Activated CD4-positive, CD25-positive, alpha-beta regulatory T cell treated with anti-CD3 and anti-CD28 coated beads, Interleukin-2, amount 50 U/mL, for 72 hours (primary cell): ENCODE results near the gene ZEB1.
"Not testable (repeated sequence)": the region's sequence is repeated elsewhere in the genome, so short reads cannot be mapped to it uniquely, and the experiment has no call there.

Experiments
- DNase-seq: peaks from one replicate; pipeline ENCODE4 v3.0.0; 2021

ZEB1 gene

GRCh38 chr10:31372439-31372838 is 53.4 kb downstream of the ZEB1 start:
- DNase-seq: no peak

- DNase-seq: no peak
Measured at GRCh38 chr10:31374146-31374696, 55.2 kb downstream of the ZEB1 start.

- DNase-seq: no peak
Measured at GRCh38 chr10:31381171-31381570, 62.2 kb downstream of the ZEB1 start.

GRCh38 chr10:31381766-31382316 is 62.8 kb downstream of the ZEB1 start:
- no peak for DNase-seq

GRCh38 chr10:31383810-31384588 is 65.0 kb downstream of the ZEB1 start:
- no peak for DNase-seq

- no peak for DNase-seq
Measured at GRCh38 chr10:31384589-31384949, 65.6 kb downstream of the ZEB1 start.

DNA sequence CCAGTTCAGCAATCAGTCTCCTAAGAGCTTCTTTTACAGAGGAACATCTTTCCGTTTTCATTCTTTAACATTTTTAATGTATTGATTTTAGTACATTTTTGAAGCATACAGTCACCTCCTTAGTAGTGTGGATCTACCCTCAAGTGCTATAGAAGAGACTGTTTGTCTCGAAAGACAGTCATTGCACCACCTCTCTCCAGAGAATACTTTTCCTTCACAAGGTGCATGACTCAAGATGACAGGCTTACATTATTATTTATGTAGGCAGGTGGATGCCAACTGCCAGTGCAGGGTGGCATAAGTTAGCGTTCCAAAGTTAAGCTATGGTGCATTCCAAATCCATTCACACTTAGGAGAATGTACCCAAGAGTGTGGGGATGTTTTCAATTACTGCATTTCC is 71.8 kb downstream of the ZEB1 start:
- no peak for DNase-seq

GRCh38 chr10:31393844-31394243 is 74.8 kb downstream of the ZEB1 start:
- no peak for DNase-seq

GRCh38 chr10:31395695-31396094 is 76.7 kb downstream of the ZEB1 start:
- DNase-seq: no peak

GRCh38 chr10:31396376-31396775 is 77.4 kb downstream of the ZEB1 start:
- DNase-seq: no peak

DNA sequence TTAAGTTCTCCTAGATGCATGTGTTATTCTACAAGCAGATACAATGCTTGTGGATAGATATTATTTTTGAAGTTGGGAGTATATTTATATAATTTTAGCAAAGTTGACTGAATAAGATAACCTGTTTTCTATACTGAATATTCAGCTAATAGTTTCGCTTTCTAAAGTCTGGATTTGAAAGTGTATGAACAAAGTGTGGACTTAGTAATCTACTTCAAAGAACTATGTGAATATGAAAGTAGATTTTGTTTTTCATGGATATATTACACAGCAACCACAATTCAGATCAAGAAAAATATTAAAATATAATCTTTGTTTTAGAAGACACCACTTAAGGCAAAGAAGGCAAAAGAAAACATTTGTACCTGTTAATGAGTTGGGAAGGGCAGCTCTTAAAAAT is 78.8 kb downstream of the ZEB1 start:
- DNase-seq: no peak

DNA sequence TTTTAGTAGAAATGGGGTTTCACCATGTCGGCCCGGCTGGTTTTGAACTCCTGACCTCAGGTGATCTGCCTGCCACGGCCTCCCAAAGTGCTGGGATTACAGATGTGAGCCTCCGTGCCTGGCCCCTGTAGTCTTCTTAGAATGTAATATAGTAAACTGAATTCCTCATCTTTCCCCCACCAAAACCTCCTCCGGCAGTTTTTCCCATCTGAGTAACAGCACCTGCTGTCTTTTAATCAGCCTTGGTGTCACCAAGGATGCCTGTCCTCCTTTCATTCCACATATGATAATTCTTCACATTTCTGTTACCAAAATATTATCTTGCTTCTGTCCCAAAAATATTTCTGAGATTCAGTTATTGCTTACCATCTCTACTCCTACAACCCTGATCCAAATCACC is 80.2 kb downstream of the ZEB1 start:
- DNase-seq: no peak

- no peak for DNase-seq
Measured at GRCh38 chr10:31399631-31400030, 80.6 kb downstream of the ZEB1 start.

DNA sequence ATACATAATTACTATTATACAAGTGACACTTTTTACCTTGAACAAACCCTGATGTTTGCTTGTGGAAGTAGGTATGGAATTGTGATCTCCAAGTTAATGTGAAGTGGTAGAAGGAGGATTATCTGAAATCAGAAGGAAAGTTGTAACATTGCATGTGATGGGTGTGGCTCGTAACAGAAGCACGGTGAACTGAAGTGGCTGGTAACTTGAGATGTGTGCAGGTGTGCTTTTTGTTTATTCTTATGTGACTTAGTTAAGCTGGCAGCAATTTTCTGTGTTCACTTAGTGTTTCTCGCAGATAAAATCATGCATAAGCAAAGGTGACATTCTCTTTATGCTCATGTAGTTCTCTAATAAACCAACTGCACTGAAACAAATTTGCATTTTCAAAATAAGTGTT is 82.3 kb downstream of the ZEB1 start:
- no peak for DNase-seq

DNA sequence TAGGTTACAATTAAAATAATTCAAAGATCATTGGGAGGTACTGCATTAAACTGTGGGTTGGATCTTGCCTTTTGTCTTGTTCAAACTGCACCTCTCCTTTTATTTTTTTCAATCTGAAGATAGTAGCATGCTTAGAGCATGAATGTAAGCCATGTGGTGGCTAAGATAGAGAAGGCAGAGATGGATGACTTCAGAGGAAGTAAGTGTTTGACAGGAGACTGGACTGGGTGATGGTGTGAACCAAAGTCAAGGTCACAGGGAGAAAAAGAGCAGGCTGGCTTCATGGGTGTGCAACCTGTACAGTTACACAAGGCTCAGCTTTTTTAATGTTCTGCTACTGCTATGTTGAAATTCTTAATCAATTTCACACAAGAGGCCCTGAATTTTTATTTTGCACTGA is 85.6 kb downstream of the ZEB1 start:
- DNase-seq: no peak

DNA sequence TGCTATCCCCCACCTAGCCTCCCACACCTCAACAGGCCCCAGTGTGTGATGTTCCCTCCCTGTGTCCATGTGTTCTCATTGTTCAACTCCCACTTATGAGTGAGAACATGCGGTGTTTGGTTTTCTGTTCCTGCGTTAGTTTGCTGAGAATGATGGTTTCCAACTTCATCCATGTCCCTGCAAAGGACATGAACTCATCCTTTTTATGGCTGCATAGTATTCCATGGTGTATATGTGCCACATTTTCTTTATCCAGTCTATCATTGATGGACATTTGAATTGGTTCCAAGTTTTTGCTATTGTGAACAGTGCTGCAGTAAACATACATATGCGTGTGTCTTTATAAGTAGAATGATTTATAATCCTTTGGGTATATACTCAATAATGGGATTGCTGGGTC is 86.8 kb downstream of the ZEB1 start:
- not testable (repeated sequence) for DNase-seq

DNA sequence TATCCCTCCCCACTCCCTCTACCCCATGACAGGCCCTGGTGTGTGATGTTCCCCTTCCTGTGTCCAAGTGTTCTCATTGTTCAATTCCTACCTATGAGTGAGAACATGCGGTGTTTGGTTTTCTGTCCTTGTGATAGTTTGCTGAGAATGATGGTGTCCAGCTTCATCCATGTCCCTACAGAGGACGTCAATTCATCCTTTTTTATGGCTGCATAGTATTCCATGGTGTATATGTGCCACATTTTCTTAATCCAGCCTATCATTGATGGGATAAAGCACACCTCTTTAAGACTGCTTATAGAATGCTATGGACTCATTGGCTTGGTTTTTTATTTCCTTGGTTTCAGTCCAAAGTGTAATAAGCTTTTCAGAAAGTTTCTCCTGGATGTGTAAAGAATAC is 93.4 kb downstream of the ZEB1 start:
- DNase-seq: not testable (repeated sequence)

DNA sequence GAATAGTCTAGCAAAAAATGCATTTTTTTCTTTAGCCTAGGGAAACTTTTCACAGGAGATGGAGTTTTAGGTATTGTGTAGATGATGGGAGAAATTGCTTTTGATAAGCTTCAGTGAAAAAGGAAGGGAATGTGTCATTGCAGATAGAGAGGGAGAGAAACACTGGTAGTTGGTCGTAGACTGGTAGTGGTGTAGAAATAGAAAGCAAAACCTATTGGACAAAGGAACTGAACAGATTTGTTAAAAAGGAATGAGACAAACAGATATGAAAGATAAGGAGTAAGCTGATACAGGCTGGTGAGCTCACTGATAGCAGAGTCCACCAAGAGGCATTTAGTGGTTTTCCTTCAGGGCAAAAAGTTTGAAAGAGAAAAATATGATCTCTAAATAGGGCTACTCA is 94.3 kb downstream of the ZEB1 start:
- DNase-seq: no peak

GRCh38 chr10:31418481-31418880 is 99.5 kb downstream of the ZEB1 start:
- no peak for DNase-seq

- no peak for DNase-seq
Measured at GRCh38 chr10:31419394-31420063, 100.5 kb downstream of the ZEB1 start.

DNA sequence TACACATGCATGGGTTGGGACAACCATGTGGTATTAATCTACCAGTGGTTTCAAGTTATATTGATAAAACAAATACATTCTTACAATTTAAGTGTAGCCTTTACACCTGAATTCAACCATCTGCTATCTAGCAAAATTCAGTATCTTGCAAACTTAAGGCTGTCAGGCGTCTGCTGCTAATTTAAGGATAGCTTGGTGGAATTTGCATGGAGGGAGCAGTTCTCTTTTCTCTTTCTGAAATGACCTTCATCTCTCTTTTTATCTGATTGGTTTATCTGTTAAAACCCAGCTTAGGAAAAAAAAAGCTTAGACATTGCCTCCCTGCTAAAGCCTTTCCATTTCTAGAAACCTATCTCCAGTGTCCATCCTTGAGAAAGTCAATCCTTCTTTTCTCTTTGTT is 102.3 kb downstream of the ZEB1 start:
- DNase-seq: no peak

DNA sequence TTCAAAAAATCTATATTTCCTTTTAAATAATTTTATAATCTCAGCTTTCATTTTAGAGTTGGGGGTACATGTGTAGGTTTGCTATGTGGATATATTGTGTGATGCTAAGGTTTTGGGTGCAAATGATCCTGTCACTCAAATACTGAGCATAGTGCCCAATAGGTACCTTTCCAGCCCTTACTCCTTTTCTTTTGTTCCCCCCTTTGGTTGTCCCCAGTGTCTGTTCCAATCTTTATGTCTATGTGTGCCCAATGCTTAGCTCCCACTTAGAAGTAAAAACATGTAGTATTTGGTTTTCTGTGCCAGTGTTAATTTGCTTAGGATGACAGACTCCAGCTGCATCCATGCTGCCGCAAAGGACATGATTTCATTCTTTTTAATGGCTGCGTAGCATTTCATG is 103.6 kb downstream of the ZEB1 start:
- no peak for DNase-seq

GRCh38 chr10:31424473-31424872 is 105.5 kb downstream of the ZEB1 start:
- no peak for DNase-seq

DNA sequence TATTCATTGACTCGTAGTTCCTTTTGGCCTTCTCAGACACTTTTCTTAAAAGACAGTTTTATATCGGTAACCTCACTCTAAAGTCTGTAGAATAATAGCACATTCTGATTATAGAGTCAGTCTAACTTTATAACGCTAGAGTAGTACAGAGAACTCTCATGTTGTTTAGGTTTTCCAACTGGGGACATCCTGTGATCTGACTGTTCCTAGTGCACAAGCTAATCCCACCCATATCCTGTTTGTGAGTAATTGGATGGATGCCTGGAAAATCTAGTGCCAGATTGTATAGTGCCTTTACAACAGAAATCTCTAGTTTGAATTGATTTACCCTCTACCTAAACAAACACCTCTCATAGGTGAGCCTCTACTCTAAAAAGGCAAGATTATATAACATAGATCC is 107.4 kb downstream of the ZEB1 start:
- DNase-seq: no peak
